HG03066 (cell line): ENCODE measurements around the gene LCE4A.
"Not testable (repeated sequence)": the region's sequence is repeated elsewhere in the genome, so short reads cannot be mapped to it uniquely, and the experiment has no call there.

Experiments used
- ATAC-seq: cut with Tn5 transposase; IDR thresholded peaks from one replicate; pipeline ENCODE4 v1.9.1; 2021; ENCODE audit warnings: low read depth; ENCODE audit not compliant: unreplicated experiment

The LCE4A gene

GRCh38 chr1:152707860-152708259 is at the start of gene LCE4A:
TSS of gene LCE4A (plus strand) at chr1:152708160. CDS start at chr1:152709076, 916 bp downstream.
- ATAC-seq = no peak

- no peak for ATAC-seq
Observed at GRCh38 chr1:152658649-152659048, 49.3 kb upstream of the LCE4A start.

GRCh38 chr1:152663098-152663497 is 44.9 kb upstream of the LCE4A start, which contains the start of gene LCE2D:
TSS of gene LCE2D (plus strand) at chr1:152663380. CDS start at chr1:152664106, 726 bp downstream.
- ATAC-seq = no peak

GRCh38 chr1:152666171-152666570 is 41.8 kb upstream of the LCE4A start:
- ATAC-seq = not testable (repeated sequence)

- no peak for ATAC-seq
Observed at GRCh38 chr1:152667648-152668047, 40.3 kb upstream of the LCE4A start.

GRCh38 chr1:152673016-152673415 is 34.9 kb upstream of the LCE4A start:
- no peak for ATAC-seq

- ATAC-seq = not testable (repeated sequence)
Observed at GRCh38 chr1:152674983-152675382, 33.0 kb upstream of the LCE4A start, which contains the start of gene LCE2C. TSS of gene LCE2C (plus strand) at chr1:152675279. CDS start at chr1:152676016, 737 bp downstream.

- ATAC-seq = no peak
Observed at GRCh38 chr1:152679459-152679858, 28.5 kb upstream of the LCE4A start.

GRCh38 chr1:152681616-152682015 is 26.3 kb upstream of the LCE4A start:
- ATAC-seq = no peak

GRCh38 chr1:152683846-152684245 is 24.1 kb upstream of the LCE4A start:
- ATAC-seq = no peak

GRCh38 chr1:152685823-152686222 is 22.1 kb upstream of the LCE4A start, which contains the start of gene LCE2B:
TSS of gene LCE2B (plus strand) at chr1:152686123. CDS start at chr1:152686844, 721 bp downstream.
- ATAC-seq = not testable (repeated sequence)

- ATAC-seq = no peak
Observed at GRCh38 chr1:152697701-152698600, 10.0 kb upstream of the LCE4A start, which contains the start of gene LCE2A. TSS of gene LCE2A (plus strand) at chr1:152698345. CDS start at chr1:152698902, 557 bp downstream.

GRCh38 chr1:152699746-152700145 is 8.2 kb upstream of the LCE4A start:
- ATAC-seq = no peak

GRCh38 chr1:152718238-152718637 is 10.3 kb downstream of the LCE4A start:
- ATAC-seq = no peak

- ATAC-seq = no peak
Observed at GRCh38 chr1:152725261-152725660, 17.3 kb downstream of the LCE4A start.

- no peak for ATAC-seq
Observed at GRCh38 chr1:152728986-152729385, 21.0 kb downstream of the LCE4A start.

- ATAC-seq = no peak
Observed at GRCh38 chr1:152735648-152736047, 27.7 kb downstream of the LCE4A start.

GRCh38 chr1:152737997-152738396 is 30.0 kb downstream of the LCE4A start:
- no peak for ATAC-seq

GRCh38 chr1:152739841-152740240 is 31.9 kb downstream of the LCE4A start:
- ATAC-seq = no peak

GRCh38 chr1:152741656-152742055 is 33.7 kb downstream of the LCE4A start:
- no peak for ATAC-seq

- no peak for ATAC-seq
Observed at GRCh38 chr1:152743371-152744145, 35.6 kb downstream of the LCE4A start.
